ENCODE results near the gene SUCLA2.

DNA sequence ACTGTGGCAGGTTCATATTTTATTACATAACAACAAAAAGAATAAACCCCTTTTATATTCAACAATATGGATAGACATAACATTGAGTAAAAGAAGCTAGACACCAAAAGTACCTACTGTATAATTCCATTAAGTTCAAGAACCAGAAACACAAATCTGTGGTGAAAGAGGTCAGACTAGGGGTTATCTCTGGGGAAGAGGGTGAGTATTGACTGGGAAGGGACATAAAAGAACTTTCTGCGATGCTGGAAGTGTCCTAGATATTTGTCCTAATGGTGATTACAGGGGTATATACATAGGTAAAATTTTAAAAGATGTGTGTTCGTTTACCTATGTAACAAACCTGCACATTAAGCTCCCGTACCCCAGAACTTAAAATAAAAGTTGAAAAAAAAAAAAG lies 103.0 kb downstream of the SUCLA2 start:
- TF ChIP-seq, protein P1, sequence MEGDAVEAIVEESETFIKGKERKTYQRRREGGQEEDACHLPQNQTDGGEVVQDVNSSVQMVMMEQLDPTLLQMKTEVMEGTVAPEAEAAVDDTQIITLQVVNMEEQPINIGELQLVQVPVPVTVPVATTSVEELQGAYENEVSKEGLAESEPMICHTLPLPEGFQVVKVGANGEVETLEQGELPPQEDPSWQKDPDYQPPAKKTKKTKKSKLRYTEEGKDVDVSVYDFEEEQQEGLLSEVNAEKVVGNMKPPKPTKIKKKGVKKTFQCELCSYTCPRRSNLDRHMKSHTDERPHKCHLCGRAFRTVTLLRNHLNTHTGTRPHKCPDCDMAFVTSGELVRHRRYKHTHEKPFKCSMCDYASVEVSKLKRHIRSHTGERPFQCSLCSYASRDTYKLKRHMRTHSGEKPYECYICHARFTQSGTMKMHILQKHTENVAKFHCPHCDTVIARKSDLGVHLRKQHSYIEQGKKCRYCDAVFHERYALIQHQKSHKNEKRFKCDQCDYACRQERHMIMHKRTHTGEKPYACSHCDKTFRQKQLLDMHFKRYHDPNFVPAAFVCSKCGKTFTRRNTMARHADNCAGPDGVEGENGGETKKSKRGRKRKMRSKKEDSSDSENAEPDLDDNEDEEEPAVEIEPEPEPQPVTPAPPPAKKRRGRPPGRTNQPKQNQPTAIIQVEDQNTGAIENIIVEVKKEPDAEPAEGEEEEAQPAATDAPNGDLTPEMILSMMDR (IDR thresholded peaks at IDR 0.05) = no peak
- TF ChIP-seq POLR2A (IDR thresholded peaks at IDR 0.05) = no peak

Measured in testis (tissue), 2 donors.